ENCODE results near the gene ZYG11B. TPM values are rescaled to one million over a fixed set of nuclear protein-coding genes. Genes with fewer than 3 reads are reported as not detected.

The ZYG11B gene
- total and polyA plus RNA-seq, 9 of the 15 experiments (the other 6 are each of a cell fraction or from before 2014, with no cell fraction given): 4.9 to 22.2 (median 12.2) TPM

GRCh38 chr1:52706941-52707926 lies 19.0 kb upstream of the ZYG11B start:
- Histone ChIP-seq H2AFZ (ENCODE audit: low read depth, low read length) (no peak overlapping the region), H3K9me3 (replicated peaks; ENCODE audit: control insufficient read depth, insufficient read depth, low read depth, low read length) (no peaks in the 10 kb centered on the region), H4K20me1 (replicated peaks; ENCODE audit: control insufficient read depth, insufficient read depth, low read length) (no peaks in the 10 kb centered on the region), H3K27me3 (ENCODE audit: control insufficient read depth in 2 of 2, insufficient read depth in 2 of 2, low read length in 2 of 2) (no peaks in the 10 kb centered on the region), H3K36me3 (ENCODE audit: control insufficient read depth, insufficient read depth, low read length) (no peaks in the 10 kb centered on the region), H3K4me2 (ENCODE audit: insufficient read depth, low read length) (no peak overlapping the region), H3K9me1 (ENCODE audit: control insufficient read depth, insufficient read depth, low read length) (no peaks in the 10 kb centered on the region), H3K27ac (ENCODE audit: extremely low read depth, low read depth, low read length) (no peak overlapping the region), H3K4me3 (no peak overlapping the region), H3K79me2 (ENCODE audit: control insufficient read depth, insufficient read depth, low read length) (no peaks in the 10 kb centered on the region), H3K9ac (ENCODE audit: insufficient read depth in 1 of 2, low read depth in 2 of 2, low read length in 2 of 2) (peak overlapping the region in 1 of 2 experiments; percentile 20; a peak in 1 of 4 replicates), H3K4me1 (replicated peaks in 1 of 2; ENCODE audit: control insufficient read depth in 2 of 2, insufficient read depth in 2 of 2, low read length in 2 of 2) (peaks cover 4 to 10% of the 10 kb centered on the region in 2 experiments; a peak in 3 of 5 replicates)
- WGBS (ENCODE audit: insufficient coverage, low coverage, missing lambda C conversion rate): 53% methylated on average over 18 of the region's 18 CpGs
- intact Hi-C loops (cut with micrococcal nuclease) (no loop called here), in situ Hi-C loops (cut with MboI) (loop anchor here (10.0 kb wide), 1 partner anchor 478 kb away; no protein-coding TSS in a partner anchor)
- CTCF ChIA-PET (ENCODE audit: low intra/inter-chr PET ratio): no interaction called here
- ATAC-seq (no peak), FAIRE-seq (no peak), DNase-seq (ENCODE audit: extremely low read depth in 1 of 4, low spot score in 3 of 4) (no peak)
- no TSS peak for BruUV-seq (replicated peaks)
- POLR2A ChIA-PET: interaction anchor here (0.8 to 1.1 kb wide), 3 partner anchors 14 to 689 kb away, joined by 3 to 4 read pairs (median 3); no protein-coding TSS in a partner anchor
- TF ChIP-seq MEIS2 (IDR thresholded peaks at IDR 0.05; ENCODE audit: partially characterized antibody): peak; percentile 52
- TF ChIP-seq USF1 (CRISPR knock-in tag; IDR thresholded peaks at IDR 0.05): 0 out of 2 replicates have a peak, but pooled peaks have one; percentile 33
- TF ChIP-seq CTCF (IDR thresholded peaks at IDR 0.05 in 2 of 3, conservative IDR thresholded peaks at IDR 0.05 in 1 of 3; ENCODE audit: insufficient read depth in 2 of 3, low read depth in 1 of 3, low read length in 3 of 3): no peak
- TF ChIP-seq THAP7 (CRISPR knock-in tag; IDR thresholded peaks at IDR 0.05): no peak
- no peak for TF ChIP-seq CLOCK (CRISPR knock-in tag; IDR thresholded peaks at IDR 0.05; ENCODE audit: borderline replicate concordance)
- no peak for TF ChIP-seq ZBTB49 (CRISPR knock-in tag; IDR thresholded peaks at IDR 0.05; ENCODE audit: borderline replicate concordance)
- TF ChIP-seq ZNF75A (CRISPR knock-in tag; IDR thresholded peaks at IDR 0.05): no peak
- no peak for TF ChIP-seq NFE2L1 (tag; IDR thresholded peaks at IDR 0.05; ENCODE audit: borderline replicate concordance, low read depth)
- TF ChIP-seq ZNF316 (IDR thresholded peaks at IDR 0.05): no peak
- TF ChIP-seq FUS (optimal IDR thresholded peaks at IDR 0.05; ENCODE audit: low read depth, low read length): no peak
- TF ChIP-seq CEBPB (tag; IDR thresholded peaks at IDR 0.05): peak; percentile 20; the same call in 1 of the 2 replicates

Data from K562 (cell line).